Measurements from ENCODE around the gene NEK8. TPM values are rescaled to one million over a fixed set of nuclear protein-coding genes. Genes with fewer than 3 reads are reported as not detected.
A peak's percentile ranks its signal among the peaks of the same experiment; 100 is the strongest.
"Not testable (repeated sequence)": the region's sequence is repeated elsewhere in the genome, so short reads cannot be mapped to it uniquely, and the experiment has no call there.

NEK8 gene
- total and polyA plus RNA-seq, 9 of the 15 experiments (the other 6 are each of a cell fraction or from before 2014, with no cell fraction given): 0.98 to 16.6 (median 4.6) TPM

DNA sequence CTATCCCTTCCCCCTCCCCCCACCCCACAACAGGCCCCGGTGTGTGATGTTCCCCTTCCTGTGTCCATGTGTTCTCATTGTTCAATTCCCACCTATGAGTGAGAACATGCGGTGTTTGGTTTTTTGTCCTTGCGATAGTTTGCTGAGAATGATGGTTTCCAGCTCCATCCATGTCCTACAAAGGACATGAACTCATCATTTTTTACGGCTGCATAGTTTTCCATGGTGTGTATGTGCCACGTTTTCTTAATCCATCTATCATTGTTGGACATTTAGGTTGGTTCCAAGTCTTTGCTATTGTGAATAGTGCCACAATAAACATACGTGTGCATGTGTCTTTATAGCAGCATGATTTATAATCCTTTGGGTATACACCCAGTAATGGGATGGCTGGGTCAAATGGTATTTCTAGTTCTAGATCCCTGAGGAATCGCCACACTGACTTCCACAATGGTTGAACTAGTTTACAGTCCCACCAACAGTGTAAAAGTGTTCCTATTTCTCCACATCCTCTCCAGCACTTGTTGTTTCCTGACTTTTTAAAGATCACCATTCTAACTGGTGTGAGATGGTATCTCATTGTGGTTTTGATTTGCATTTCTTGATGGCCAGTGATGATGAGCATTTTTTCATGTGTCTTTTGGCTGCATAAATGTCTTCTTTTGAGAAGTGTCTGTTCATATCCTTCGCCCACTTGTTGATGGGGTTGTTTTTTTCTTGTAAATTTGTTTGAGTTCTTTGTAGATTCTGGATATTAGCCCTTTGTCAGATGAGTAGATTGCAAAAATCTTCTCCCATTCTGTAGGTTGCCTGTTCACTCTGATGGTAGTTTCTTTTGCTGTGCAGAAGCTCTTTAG lies 7.6 kb downstream of the NEK8 start:
- H3K9ac ChIP-seq (ENCODE audit: insufficient read depth in 1 of 2, low read depth in 2 of 2, low read length in 2 of 2); H3K9me3 ChIP-seq (replicated peaks; ENCODE audit: control insufficient read depth, insufficient read depth, low read depth, low read length); H2AFZ ChIP-seq (ENCODE audit: low read depth, low read length); intact Hi-C loops (cut with micrococcal nuclease); H3K79me2 ChIP-seq (ENCODE audit: control insufficient read depth, insufficient read depth, low read length); H4K20me1 ChIP-seq (replicated peaks; ENCODE audit: control insufficient read depth, insufficient read depth, low read length); in situ Hi-C loops (cut with MboI); H3K27me3 ChIP-seq (ENCODE audit: control insufficient read depth in 2 of 2, insufficient read depth in 2 of 2, low read length in 2 of 2); H3K9me1 ChIP-seq (ENCODE audit: control insufficient read depth, insufficient read depth, low read length); H3K27ac ChIP-seq (ENCODE audit: extremely low read depth, low read depth, low read length); H3K36me3 ChIP-seq (ENCODE audit: control insufficient read depth, insufficient read depth, low read length); DNase-seq (ENCODE audit: extremely low read depth in 1 of 4, low spot score in 3 of 4); BruUV-seq (replicated peaks); ATAC-seq; H3K4me3 ChIP-seq; H3K4me2 ChIP-seq (ENCODE audit: insufficient read depth, low read length); FAIRE-seq: not testable (repeated sequence)
- TF ChIP-seq ZNF146 (CRISPR knock-in tag; IDR thresholded peaks at IDR 0.05; ENCODE audit: unreplicated experiment): peak; percentile 82
- TF ChIP-seq, protein P1, sequence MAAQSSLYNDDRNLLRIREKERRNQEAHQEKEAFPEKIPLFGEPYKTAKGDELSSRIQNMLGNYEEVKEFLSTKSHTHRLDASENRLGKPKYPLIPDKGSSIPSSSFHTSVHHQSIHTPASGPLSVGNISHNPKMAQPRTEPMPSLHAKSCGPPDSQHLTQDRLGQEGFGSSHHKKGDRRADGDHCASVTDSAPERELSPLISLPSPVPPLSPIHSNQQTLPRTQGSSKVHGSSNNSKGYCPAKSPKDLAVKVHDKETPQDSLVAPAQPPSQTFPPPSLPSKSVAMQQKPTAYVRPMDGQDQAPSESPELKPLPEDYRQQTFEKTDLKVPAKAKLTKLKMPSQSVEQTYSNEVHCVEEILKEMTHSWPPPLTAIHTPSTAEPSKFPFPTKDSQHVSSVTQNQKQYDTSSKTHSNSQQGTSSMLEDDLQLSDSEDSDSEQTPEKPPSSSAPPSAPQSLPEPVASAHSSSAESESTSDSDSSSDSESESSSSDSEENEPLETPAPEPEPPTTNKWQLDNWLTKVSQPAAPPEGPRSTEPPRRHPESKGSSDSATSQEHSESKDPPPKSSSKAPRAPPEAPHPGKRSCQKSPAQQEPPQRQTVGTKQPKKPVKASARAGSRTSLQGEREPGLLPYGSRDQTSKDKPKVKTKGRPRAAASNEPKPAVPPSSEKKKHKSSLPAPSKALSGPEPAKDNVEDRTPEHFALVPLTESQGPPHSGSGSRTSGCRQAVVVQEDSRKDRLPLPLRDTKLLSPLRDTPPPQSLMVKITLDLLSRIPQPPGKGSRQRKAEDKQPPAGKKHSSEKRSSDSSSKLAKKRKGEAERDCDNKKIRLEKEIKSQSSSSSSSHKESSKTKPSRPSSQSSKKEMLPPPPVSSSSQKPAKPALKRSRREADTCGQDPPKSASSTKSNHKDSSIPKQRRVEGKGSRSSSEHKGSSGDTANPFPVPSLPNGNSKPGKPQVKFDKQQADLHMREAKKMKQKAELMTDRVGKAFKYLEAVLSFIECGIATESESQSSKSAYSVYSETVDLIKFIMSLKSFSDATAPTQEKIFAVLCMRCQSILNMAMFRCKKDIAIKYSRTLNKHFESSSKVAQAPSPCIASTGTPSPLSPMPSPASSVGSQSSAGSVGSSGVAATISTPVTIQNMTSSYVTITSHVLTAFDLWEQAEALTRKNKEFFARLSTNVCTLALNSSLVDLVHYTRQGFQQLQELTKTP (IDR thresholded peaks at IDR 0.05; ENCODE audit: low read depth in 1 of 2, partially characterized antibody in 2 of 2): peak in 1 of 2 experiments; percentile 95
- peak; percentile 58; the same call in 1 of the 2 replicates for TF ChIP-seq BCOR (IDR thresholded peaks at IDR 0.05)
- TF ChIP-seq KDM1A (IDR thresholded peaks at IDR 0.05): peak; percentile 6 to 34; a peak in 1 of 4 replicates
- ChIA-PET CTCF (ENCODE audit: low intra/inter-chr PET ratio) (interaction anchor here (1.3 kb wide), 1 partner anchor 14 kb away, joined by 7 read pairs; no protein-coding TSS in a partner anchor), POLR2A (interaction anchor here (0.5 to 3.0 kb wide), 8 partner anchors 8 to 176 kb away, joined by 4 to 17 read pairs (median 8); partner anchors contain the start of genes RPL23A and TLCD1)
- H3K4me1 ChIP-seq (replicated peaks in 1 of 2; ENCODE audit: control insufficient read depth in 2 of 2, insufficient read depth in 2 of 2, low read length in 2 of 2): peaks cover 37 to 62% of the 10 kb centered on the region in 2 experiments
- 66% methylated on average over 3 of the region's 8 CpGs for WGBS (ENCODE audit: insufficient coverage, low coverage, missing lambda C conversion rate)

All from K562 (cell line).